Stimulated activated CD4-positive, alpha-beta T cell treated with anti-CD3 and anti-CD28 coated beads, Interleukin-2, amount 100 ng/mL, for 4 hours (primary cell): Measurements from ENCODE around the gene QPRT.
"Not testable (repeated sequence)": the region's sequence is repeated elsewhere in the genome, so short reads cannot be mapped to it uniquely, and the experiment has no call there.

Experiments used
- DNase-seq: peaks from one replicate; pipeline ENCODE4 v3.0.0-alpha.2; 2020; ENCODE audit warnings: low read depth

Gene QPRT

DNA sequence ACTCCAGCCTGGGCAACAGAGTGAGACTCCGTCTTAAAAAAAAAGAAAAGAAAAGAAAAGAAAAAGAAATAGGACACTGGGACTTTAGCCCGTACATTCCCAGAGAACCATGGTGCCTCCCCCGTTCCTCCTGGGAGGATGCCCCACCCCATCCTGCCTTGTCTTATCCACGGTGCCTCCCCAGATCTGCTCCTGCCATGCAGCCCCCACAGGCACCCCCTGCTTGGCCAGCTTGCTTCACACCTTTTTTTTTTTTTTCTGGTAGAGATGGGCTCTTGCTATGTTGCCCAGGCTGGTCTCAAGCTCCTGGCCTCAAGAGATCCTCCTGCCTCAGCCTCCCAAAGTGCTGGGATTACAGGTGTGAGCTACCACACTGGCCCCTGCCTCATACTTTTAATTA lies 67.5 kb downstream of the QPRT start:
- not testable (repeated sequence) for DNase-seq
